Activated naive CD4-positive, alpha-beta T cell treated with anti-CD3 and anti-CD28 coated beads, Interleukin-2, amount 10 ng/mL, durations not matched to agents 7 days and 5 days (primary cell): Measurements from ENCODE around the gene GPR50.

Experiments
- CTCF ChIA-PET: fragments of 350-600 bp; sonication (Branson Sonifier 250); formaldehyde crosslinking; loops from one replicate; lab custom pipeline; 2021; ENCODE audit warnings: antibody characterized with exemption; lab: Charles Lee
- DNase-seq: peaks from one replicate; pipeline ENCODE4 v3.0.0-alpha.2; 2020
- H3K27ac Mint-ChIP-seq: one replicate; pipeline ENCODE4 v1.8.0; 2021; ENCODE audit warnings: mild to moderate bottlenecking, moderate library complexity, mixed read lengths
- H3K27me3 Mint-ChIP-seq: one replicate; pipeline ENCODE4 v1.8.0; 2021; ENCODE audit warnings: mild to moderate bottlenecking, mixed read lengths
- H3K36me3 Mint-ChIP-seq: one replicate; pipeline ENCODE4 v1.8.0; 2021; ENCODE audit warnings: mixed read lengths
- H3K4me1 Mint-ChIP-seq: one replicate; pipeline ENCODE4 v1.8.0; 2021; ENCODE audit warnings: mixed read lengths
- H3K4me3 Mint-ChIP-seq: one replicate; pipeline ENCODE4 v1.8.0; 2021; ENCODE audit warnings: mild to moderate bottlenecking, moderate library complexity, mixed read lengths
- H3K9me3 Mint-ChIP-seq: one replicate; pipeline ENCODE4 v1.8.0; 2021; ENCODE audit warnings: mixed read lengths

GPR50 gene

DNA sequence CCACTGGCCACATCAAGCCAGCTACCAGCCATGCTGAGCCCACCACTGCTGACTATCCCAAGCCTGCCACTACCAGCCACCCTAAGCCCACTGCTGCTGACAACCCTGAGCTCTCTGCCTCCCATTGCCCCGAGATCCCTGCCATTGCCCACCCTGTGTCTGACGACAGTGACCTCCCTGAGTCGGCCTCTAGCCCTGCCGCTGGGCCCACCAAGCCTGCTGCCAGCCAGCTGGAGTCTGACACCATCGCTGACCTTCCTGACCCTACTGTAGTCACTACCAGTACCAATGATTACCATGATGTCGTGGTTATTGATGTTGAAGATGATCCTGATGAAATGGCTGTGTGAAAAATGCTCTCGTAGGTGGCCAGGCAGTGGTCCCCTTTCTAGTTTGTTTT is 4.7 kb downstream of the GPR50 start:
- Mint-ChIP-seq H3K9me3 (no peaks in the 10 kb centered on the region), H3K36me3 (no peaks in the 10 kb centered on the region), H3K4me1 (peaks cover 5% of the 10 kb centered on the region), H3K27ac (no peak overlapping the region), H3K27me3 (peaks cover 82% of the 10 kb centered on the region), H3K4me3 (no peak overlapping the region)
- no peak for DNase-seq
- CTCF ChIA-PET, result no interaction called here

DNA sequence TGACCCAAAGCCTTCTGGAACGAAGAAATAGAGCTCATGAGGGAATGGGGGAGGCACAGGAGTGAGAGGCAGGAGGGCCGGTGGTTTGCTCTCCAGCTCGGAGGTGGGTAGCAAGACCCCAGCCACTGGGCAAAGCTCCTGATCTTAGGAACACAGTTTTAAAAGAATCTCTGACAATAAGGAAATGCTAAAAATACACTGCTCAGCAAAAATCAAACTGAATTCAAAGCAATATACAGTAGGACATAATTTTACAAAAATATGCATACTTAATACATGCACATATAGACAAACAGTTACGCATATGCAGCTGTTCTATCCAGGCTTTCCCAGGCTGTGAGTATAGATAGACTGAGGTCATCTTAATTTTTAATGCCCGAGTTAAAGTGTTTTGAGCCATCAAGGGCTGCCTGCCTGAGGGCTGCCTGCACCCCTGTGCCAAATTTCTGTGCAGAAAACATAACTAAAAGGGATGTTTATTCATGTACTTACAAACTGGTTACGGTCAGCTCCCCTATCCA is 6.9 kb downstream of the GPR50 start:
- H3K4me3 Mint-ChIP-seq, result no peak overlapping the region
- H3K4me1 Mint-ChIP-seq, result peaks cover 3% of the 10 kb centered on the region
- no peak for DNase-seq
- CTCF ChIA-PET, result no interaction called here
- no peaks in the 10 kb centered on the region for H3K9me3 Mint-ChIP-seq
- no peak overlapping the region for H3K27ac Mint-ChIP-seq
- H3K27me3 Mint-ChIP-seq, result peaks cover 60% of the 10 kb centered on the region
- H3K36me3 Mint-ChIP-seq, result no peaks in the 10 kb centered on the region

DNA sequence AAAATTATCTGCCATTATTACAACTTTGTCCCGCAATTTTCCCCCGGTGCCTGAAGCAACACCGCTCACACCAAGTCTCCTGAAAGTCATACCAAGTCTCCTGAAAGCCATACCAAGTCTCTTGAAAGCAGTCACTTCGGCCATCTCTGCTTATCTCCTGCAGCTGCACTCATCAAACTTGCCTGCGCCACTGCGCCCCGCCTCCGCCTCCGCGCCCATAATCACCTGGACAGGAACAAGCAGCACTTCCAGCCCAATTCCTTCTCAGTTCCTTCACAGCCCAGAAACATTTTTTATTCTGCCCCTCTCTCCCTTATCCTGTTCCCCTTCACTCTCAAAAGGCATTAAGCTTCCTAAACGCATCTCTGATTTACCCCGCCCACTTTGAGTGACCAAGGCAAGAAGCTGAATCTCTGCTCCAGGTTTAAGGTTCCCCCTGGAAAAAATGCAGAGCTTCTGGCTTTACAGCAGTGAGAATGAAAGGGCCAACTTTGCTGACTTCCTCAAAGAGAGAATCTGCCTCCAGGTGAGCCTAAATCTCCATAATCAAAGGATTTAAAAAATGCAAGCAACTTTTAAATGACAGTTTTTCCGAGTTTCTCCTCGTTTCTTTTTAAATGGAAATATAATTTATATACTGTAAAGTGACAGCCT is 7.7 kb downstream of the GPR50 start:
- Mint-ChIP-seq H3K27ac (no peak overlapping the region), H3K4me3 (no peak overlapping the region), H3K36me3 (no peaks in the 10 kb centered on the region), H3K9me3 (no peaks in the 10 kb centered on the region), H3K27me3 (peaks cover 52% of the 10 kb centered on the region), H3K4me1 (no peaks in the 10 kb centered on the region)
- DNase-seq, result no peak
- CTCF ChIA-PET, result no interaction called here

DNA sequence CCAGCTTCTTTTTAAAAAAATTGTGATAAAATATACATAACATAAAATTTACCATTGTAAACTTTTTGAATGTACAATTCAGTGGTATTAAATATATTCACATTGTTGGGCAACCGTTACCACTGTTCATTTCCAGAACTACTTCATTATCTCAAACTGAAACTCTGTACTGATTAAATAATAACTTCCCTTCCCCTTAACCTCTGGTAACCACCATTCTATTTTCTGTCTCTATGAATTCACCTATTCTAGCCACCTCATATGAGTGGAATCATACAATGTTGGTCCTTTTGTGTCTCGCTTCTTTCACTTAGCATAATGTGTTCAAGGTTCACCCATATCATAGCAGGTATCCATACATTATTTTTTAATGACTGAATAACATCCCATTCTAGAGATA is 8.3 kb downstream of the GPR50 start:
- CTCF ChIA-PET, result no interaction called here
- Mint-ChIP-seq H3K9me3 (no peaks in the 10 kb centered on the region), H3K4me1 (no peaks in the 10 kb centered on the region), H3K4me3 (no peak overlapping the region), H3K36me3 (no peaks in the 10 kb centered on the region), H3K27me3 (peaks cover 46% of the 10 kb centered on the region), H3K27ac (no peak overlapping the region)
- no peak for DNase-seq

DNA sequence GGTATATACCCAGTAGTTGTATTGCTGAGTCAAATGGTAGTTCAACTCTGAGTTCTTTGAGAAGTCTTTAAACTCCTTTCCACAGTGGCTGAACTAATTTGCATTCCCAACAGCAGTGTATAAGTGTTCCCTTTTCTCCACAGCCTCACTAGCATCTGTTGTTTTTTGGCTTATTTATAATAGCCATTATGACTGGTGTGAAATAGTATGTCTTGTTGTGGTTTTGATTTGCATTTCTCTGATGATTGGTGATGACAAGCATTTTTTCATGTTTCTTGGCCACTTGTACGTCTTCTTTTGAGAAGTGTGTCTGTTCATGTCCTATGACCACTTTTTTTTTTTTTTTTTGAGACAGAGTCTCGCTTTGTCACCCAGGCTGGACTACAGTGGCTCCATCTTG is 30.5 kb downstream of the GPR50 start:
- H3K27me3 Mint-ChIP-seq, result no peaks in the 10 kb centered on the region
- no peaks in the 10 kb centered on the region for H3K36me3 Mint-ChIP-seq
- no peak overlapping the region for H3K27ac Mint-ChIP-seq
- H3K4me1 Mint-ChIP-seq, result no peaks in the 10 kb centered on the region
- CTCF ChIA-PET, result no interaction called here
- no peak for DNase-seq
- H3K4me3 Mint-ChIP-seq, result no peak overlapping the region
- no peaks in the 10 kb centered on the region for H3K9me3 Mint-ChIP-seq

DNA sequence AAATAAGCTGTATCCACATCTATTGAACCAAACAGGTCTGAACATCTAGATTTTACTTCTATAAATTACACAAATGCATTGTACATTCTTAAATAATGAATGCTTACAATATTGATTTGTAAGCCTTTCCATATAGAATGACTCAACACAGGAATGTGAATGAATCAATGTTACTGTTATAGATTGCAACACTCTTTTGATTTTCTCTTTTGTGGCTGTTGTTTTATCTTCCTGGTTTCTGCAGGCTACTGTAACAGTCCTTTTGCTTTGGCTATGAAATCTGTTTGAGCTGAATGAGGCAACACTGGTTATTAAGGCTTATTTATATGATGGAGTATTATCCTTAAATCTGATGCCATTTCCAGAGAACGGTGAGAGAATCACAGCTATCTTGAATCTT is 49.5 kb downstream of the GPR50 start:
- DNase-seq, result no peak
- CTCF ChIA-PET, result no interaction called here
- Mint-ChIP-seq H3K9me3 (no peaks in the 10 kb centered on the region), H3K4me3 (no peak overlapping the region), H3K27ac (no peak overlapping the region), H3K4me1 (no peaks in the 10 kb centered on the region), H3K27me3 (peaks cover 12% of the 10 kb centered on the region), H3K36me3 (no peaks in the 10 kb centered on the region)

DNA sequence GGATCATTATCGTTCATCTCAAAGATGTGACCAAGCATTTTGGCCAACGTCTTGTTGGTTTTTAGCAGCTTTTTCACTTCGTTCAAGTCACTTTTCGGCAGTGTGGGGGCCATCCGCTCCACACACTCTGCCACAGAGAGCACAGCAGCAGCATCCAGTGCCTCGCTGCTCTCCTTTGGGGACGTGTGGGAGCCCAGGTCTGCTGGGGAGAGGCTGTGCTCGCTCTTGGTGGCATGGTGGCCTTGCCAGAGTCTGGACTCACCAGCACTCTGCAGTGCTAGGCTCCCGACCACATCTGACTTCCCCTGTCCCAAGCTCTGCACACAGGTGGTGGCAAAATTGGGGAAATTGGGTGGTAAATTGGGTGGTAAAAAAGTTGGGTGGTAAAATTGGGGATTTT is 50.6 kb downstream of the GPR50 start:
- no peak overlapping the region for H3K4me3 Mint-ChIP-seq
- CTCF ChIA-PET, result no interaction called here
- no peaks in the 10 kb centered on the region for H3K36me3 Mint-ChIP-seq
- H3K9me3 Mint-ChIP-seq, result no peaks in the 10 kb centered on the region
- H3K27ac Mint-ChIP-seq, result no peak overlapping the region
- H3K4me1 Mint-ChIP-seq, result no peaks in the 10 kb centered on the region
- no peak for DNase-seq
- H3K27me3 Mint-ChIP-seq, result peaks cover 12% of the 10 kb centered on the region

DNA sequence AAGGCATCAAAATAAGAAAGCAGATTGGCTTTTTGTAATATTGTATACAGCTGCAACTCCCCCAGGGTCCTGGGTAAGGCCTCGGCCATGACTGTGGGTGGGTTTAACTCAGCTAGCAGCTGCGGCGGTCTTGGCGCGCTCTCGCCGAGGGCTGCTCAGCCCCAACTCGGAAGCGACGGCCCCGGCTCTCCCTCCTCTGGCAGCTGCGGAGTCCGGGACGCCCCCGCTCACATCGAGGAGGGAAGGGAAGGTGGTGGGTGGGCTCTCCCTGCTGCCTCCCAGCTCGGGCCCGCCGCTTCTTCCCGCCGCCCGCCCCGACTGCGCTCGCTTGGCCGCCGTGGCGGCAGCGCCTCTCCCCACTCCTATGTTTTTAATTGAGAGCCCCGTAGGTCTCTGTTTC is 51.2 kb downstream of the GPR50 start:
- H3K36me3 Mint-ChIP-seq, result no peaks in the 10 kb centered on the region
- CTCF ChIA-PET, result no interaction called here
- peaks cover 12% of the 10 kb centered on the region for H3K27me3 Mint-ChIP-seq
- no peaks in the 10 kb centered on the region for H3K9me3 Mint-ChIP-seq
- no peak overlapping the region for H3K4me3 Mint-ChIP-seq
- H3K4me1 Mint-ChIP-seq, result no peaks in the 10 kb centered on the region
- no peak overlapping the region for H3K27ac Mint-ChIP-seq
- no peak for DNase-seq

DNA sequence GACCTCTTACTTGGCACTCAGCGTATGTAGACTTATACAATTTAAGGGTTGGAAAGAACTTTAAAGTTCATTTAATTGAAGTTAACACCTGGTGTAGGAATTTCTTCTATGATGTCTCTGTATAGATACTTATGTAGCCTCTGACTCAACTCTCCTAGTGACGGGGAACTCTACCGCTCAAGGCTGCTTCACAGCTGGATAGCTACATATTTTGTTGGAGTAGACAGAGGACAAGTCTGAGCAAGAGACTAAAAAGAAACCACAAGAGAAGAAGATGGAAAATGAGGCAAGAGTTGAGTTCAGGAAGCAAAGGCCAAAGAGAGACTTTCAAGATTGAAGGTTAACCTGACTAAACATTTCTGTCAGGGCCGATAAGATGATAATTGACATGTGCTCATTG is 52.6 kb downstream of the GPR50 start:
- Mint-ChIP-seq H3K36me3 (no peaks in the 10 kb centered on the region), H3K27ac (no peak overlapping the region), H3K4me3 (no peak overlapping the region), H3K9me3 (no peaks in the 10 kb centered on the region), H3K27me3 (peaks cover 12% of the 10 kb centered on the region), H3K4me1 (no peaks in the 10 kb centered on the region)
- CTCF ChIA-PET, result no interaction called here
- DNase-seq, result no peak
